Epithelial cell of umbilical artery (primary cell): ENCODE data around the gene EDEM1. TPM values are rescaled to one million over a fixed set of nuclear protein-coding genes. Genes with fewer than 3 reads are reported as not detected.

Experiments used
- total RNA-seq: library from RNA; depleted of rRNA; stranded (reverse); fragments of >200 nt; gene quantifications from 2 replicates; pipeline ENCODE4 v1.2.3, GENCODE V29; 2014

EDEM1 gene
- total RNA-seq: 21.6 and 25.7 TPM in 2 replicates

GRCh38 chr3:5187156-5187919 is at the start of gene EDEM1:
Gene EDEM1, plus strand, starts transcription at chr3:5187707. Its CDS starts 99 bp downstream, at chr3:5187806.

Other genes with a start within 250 kb of the EDEM1 start
- 11.1 and 24.7 TPM in 2 replicates for gene BHLHE40, start 208.3 kb upstream of the EDEM1 start, total RNA-seq
- 49.4 and 54.3 TPM in 2 replicates for gene ARL8B, start 65.4 kb upstream of the EDEM1 start, total RNA-seq